HL-60 (cell line): ENCODE results near the gene HOXD11.

Source experiments
- DNase-seq, 2 experiments: peaks; one replicate each; pipeline ENCODE4 v3.0.0-alpha.2; 2010 to 2020; ENCODE audit warnings: low read depth in 1 of 2, low spot score in 1 of 2
- H3K27ac ChIP-seq: fragments of 250-450 bp; sonication (Bioruptor Pico); replicated peaks from 2 replicates; pipeline ENCODE4 v1.5.1; 2020; ENCODE audit warnings: mild to moderate bottlenecking, moderate library complexity
- H3K27me3 ChIP-seq: fragments of 250-450 bp; sonication (Bioruptor Pico); 2 replicates; pipeline ENCODE4 v1.5.1; 2021; ENCODE audit warnings: mild to moderate bottlenecking, moderate library complexity; ENCODE audit not compliant: insufficient read depth, poor library complexity, severe bottlenecking
- H3K4me3 ChIP-seq: replicated peaks from 2 replicates; pipeline ENCODE4 v1.5.1; 2011; ENCODE audit warnings: mild to moderate bottlenecking, control low read depth, low read length; ENCODE audit not compliant: insufficient read depth
- CTCF ChIP-seq: IDR thresholded peaks from one replicate; pipeline ENCODE4 v1.5.1; 2011; ENCODE audit warnings: low read length, control low read depth, inconsistent platforms; ENCODE audit not compliant: insufficient read depth
- GABPA ChIP-seq: IDR thresholded peaks from 2 replicates; pipeline ENCODE4 v1.6.1; 2012; ENCODE audit warnings: low read depth
- POLR2AphosphoS5 ChIP-seq: IDR thresholded peaks from 2 replicates; pipeline ENCODE4 v1.6.1; 2012; ENCODE audit warnings: low read depth
- SPI1 ChIP-seq: IDR thresholded peaks from 2 replicates; pipeline ENCODE4 v1.6.1; 2012; ENCODE audit warnings: low read depth, mild to moderate bottlenecking, borderline replicate concordance
- TF ChIP-seq, protein P1 (sequence below): IDR thresholded peaks from 2 replicates; pipeline ENCODE4 v1.6.1; 2012; ENCODE audit warnings: low read depth; ENCODE audit not compliant: insufficient replicate concordance

HOXD11 gene

DNA sequence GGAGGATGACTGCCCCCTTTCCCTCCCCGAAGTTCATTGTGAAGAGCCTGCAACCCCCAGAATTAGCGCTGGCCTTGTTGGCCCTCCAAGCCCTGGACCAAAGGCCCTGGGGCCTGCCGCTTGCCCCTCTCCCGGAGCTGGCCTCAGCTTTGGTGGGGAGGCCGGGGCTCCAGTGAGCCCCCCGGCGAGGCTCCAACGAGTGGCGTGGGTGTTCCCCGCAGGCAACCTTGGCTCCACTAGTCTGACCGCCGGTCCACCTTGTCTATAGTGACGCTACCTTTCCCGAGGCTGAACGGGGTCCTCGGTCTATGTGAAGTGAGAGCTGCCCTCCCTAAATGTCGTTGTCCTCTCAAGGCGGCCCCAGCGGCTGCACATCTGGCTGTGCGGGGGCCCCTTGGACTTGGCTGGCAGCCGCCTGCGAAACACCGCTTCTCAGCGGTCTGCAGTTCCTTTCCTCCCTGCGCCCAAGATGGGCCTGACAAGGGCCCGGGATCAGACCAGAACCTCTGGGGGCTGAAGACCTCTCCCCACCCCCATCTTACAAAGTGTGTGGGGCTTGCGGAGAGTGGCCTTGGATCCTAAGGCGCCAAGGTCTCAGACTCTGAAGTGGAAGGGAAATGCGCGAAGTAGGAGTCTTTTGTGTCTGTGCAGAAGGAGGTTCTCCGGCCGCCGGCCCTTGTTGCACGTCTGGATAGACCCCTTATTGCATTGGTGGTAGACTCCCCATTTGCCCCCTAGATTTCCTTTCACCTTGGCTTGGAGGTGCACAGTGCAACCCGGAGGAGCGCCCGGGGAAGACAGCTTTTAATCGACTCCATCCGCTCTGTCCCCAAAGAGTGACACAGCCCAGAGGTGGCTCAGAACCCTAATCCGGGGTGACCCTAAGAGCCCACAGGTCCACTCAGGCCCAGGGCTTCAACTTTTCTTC, 5.6 kb downstream of the HOXD11 start:
- peaks cover 79% of the 10 kb centered on the region for H3K27me3 ChIP-seq
- H3K27ac ChIP-seq = no peak overlapping the region
- no peak overlapping the region for H3K4me3 ChIP-seq
- no peak for DNase-seq
- TF ChIP-seq, protein P1, sequence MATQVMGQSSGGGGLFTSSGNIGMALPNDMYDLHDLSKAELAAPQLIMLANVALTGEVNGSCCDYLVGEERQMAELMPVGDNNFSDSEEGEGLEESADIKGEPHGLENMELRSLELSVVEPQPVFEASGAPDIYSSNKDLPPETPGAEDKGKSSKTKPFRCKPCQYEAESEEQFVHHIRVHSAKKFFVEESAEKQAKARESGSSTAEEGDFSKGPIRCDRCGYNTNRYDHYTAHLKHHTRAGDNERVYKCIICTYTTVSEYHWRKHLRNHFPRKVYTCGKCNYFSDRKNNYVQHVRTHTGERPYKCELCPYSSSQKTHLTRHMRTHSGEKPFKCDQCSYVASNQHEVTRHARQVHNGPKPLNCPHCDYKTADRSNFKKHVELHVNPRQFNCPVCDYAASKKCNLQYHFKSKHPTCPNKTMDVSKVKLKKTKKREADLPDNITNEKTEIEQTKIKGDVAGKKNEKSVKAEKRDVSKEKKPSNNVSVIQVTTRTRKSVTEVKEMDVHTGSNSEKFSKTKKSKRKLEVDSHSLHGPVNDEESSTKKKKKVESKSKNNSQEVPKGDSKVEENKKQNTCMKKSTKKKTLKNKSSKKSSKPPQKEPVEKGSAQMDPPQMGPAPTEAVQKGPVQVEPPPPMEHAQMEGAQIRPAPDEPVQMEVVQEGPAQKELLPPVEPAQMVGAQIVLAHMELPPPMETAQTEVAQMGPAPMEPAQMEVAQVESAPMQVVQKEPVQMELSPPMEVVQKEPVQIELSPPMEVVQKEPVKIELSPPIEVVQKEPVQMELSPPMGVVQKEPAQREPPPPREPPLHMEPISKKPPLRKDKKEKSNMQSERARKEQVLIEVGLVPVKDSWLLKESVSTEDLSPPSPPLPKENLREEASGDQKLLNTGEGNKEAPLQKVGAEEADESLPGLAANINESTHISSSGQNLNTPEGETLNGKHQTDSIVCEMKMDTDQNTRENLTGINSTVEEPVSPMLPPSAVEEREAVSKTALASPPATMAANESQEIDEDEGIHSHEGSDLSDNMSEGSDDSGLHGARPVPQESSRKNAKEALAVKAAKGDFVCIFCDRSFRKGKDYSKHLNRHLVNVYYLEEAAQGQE = no peak
- TF ChIP-seq CTCF (no peak), POLR2AphosphoS5 (no peak), SPI1 (no peak), GABPA (no peak)

DNA sequence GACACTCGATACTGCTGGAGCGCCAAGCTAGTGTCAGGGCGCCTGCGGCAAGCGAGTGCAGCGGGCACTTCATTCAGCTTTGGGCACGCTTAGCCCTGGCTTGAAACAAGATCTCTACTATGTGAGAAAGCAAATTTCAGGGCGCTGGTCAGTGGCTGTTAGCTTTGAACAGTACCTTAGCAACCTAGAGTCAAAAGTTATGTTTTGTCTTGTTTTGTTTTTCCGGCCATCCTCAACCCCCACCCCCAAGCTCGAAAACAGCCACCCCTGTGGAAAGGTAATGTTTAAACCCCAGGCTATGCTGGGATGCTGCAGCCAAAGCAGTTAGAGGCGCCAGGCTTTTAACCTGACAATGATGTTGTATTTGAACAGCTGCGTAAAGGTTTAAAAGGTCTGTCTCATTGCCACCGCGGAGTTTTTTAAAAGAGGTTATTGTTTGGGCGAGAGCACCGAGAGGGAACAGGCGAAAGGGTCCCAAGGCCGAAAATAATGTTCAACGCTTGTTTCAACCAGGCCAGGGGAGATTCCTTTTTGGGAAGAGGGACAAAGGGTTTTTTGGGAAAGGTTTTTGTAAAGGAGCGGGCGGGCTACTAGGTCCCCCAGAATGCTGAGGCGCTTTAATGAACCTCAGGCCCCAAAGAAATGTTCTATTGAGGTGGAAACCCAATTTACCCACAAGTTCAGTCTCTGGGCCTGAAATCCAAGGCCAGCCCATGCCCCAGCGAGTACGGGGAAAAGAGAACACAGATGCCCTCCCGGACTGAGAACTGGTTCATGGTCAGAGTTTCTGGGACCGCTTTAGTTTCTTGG, 7.2 kb downstream of the HOXD11 start:
- TF ChIP-seq POLR2AphosphoS5 (no peak), SPI1 (no peak), CTCF (no peak), GABPA (no peak)
- TF ChIP-seq, protein P1 = no peak
- peaks cover 83% of the 10 kb centered on the region for H3K27me3 ChIP-seq
- no peak for DNase-seq
- no peak overlapping the region for H3K4me3 ChIP-seq
- H3K27ac ChIP-seq = no peak overlapping the region

- Histone ChIP-seq H3K27me3 (peaks cover 83% of the 10 kb centered on the region), H3K4me3 (no peak overlapping the region), H3K27ac (no peak overlapping the region)
- TF ChIP-seq POLR2AphosphoS5 (no peak), CTCF (no peak), SPI1 (peak; percentile 22; the same call in 1 of the 2 replicates), GABPA (no peak)
- TF ChIP-seq, protein P1 = no peak
- no peak for DNase-seq
Observed at GRCh38 chr2:176114930-176115625, 8.0 kb downstream of the HOXD11 start.
